SK-N-SH (cell line): ENCODE measurements around the gene YKT6.

Experiments
- CTCF ChIP-seq: fragments of 200-600 bp; sonication (generic); IDR thresholded peaks from 2 replicates; pipeline ENCODE4 v1.6.1; 2017; ENCODE audit warnings: antibody characterized with exemption, mild to moderate bottlenecking, moderate library complexity
- POLR2AphosphoS5 ChIP-seq: IDR thresholded peaks from 2 replicates; pipeline ENCODE4 v1.6.1; 2012; ENCODE audit warnings: low read depth, low read length

- TF ChIP-seq CTCF (no peak), POLR2AphosphoS5 (no peak)
These were observed 39.6 kb downstream of the YKT6 start for GRCh38 chr7:44240376-44240775.
